ENCODE measurements around the gene TRIM54.
"Not testable (repeated sequence)": the region's sequence is repeated elsewhere in the genome, so short reads cannot be mapped to it uniquely, and the experiment has no call there.

The TRIM54 gene

DNA sequence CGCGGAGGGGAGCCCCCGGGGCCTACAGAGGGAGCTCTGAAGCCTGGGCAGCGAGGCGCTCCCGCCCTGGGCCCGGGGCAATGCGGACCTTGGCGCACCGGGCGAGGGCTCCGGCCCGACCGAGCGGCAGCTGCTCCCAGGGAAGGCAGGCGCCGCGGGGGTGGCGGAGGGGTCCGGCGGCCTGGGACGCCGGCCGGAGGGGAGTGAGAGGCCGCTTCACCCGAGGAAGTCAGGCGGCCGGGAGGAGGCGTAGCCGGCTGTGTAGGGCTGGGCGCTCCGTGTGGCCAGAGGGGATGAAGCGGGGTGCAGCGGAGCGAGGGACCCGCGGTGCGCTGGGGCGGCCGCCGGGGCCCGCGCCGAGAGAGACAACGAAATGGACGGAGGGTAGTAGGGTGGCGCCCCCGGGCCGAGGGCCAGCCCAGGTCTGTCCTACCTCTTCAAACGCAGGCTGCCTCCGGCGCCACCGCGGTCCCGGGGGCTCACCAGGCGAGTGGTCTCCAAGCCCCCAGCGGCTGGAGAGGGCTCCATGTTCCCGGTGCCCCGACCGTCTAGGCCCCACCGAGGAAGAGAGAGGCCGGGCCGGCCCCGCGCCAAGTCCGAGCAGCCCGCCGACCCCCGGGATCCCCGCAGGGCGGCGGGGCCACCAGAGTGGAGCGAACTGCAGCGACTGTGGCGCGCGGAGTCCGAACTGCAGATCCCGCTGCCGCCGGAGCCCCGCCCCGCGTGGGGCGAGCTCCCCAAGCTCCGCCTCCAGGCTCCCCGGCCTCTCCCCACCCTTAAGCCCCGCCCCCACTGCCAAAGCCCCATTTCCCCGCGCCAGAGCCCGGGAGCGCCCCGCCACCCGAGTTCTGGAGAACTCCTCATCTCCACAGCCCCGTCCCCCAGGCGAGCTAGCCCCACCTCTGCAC, 19.6 kb upstream of the TRIM54 start, which contains the start of gene SLC30A3:
TSS of gene SLC30A3 (minus strand) at position 669 of the 908 bp plus-strand sequence. CDS start at position 528, 141 bp downstream.
- TF ChIP-seq JUND (IDR thresholded peaks at IDR 0.05; ENCODE audit: low read depth), result no peak
- in situ Hi-C loops (cut with HindIII; ENCODE audit: low pct_unique_long_range_greater_than_20kb, low sequenced_read_pairs), result no loop called here
- peak; percentile 57 to 94 for DNase-seq (ENCODE audit: low read depth in 1 of 2, low spot score in 1 of 2)

DNA sequence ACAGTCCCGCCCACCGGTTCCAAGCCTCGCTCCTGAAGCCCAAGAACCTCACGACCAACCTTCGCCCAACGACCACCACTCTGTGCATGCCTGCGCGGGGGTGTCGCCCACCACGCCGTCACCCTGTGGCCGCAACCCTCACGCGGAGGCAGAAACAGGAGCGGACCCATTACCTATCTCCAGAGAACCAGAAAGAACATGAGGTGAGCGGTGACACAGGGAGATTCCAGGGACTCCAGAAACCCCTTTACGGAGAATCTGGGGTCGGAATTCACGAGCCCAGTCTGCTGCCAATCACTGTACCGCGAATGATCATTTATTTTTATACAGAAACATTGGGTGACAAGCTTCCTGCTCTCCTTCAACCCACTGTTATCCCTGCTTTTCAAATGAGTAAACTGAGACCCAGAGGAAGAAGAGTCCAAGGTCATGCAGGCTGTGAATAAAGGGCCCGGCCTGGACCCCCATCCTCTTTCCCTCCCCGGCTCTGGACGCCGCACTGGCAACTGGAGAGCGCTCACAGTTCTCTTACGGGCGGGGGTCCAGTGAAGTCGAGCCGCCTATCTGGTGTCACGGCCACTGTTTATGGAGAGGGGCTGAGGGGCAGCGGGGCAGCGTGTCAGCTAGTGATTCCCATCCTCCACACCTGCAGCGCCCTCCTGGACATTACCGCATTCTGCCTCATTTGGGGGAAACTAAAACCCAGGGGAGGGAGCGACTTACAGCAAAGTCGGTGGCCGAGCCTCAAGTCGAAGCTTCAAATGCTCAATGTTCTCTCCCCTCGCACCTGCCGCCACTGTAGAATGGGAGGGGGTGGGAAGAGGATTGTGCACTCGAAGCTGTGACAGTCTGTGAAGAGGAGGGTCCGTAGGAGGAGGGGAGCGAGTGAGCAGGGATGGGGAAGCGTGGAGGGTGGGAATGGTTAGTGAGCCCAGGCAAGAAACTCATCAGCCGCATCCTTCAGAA, 18.7 kb upstream of the TRIM54 start:
- in situ Hi-C loops (cut with HindIII; ENCODE audit: low pct_unique_long_range_greater_than_20kb, low sequenced_read_pairs), result no loop called here
- no peak for DNase-seq (ENCODE audit: low read depth in 1 of 2, low spot score in 1 of 2)
- TF ChIP-seq JUND (IDR thresholded peaks at IDR 0.05; ENCODE audit: low read depth), result no peak

DNA sequence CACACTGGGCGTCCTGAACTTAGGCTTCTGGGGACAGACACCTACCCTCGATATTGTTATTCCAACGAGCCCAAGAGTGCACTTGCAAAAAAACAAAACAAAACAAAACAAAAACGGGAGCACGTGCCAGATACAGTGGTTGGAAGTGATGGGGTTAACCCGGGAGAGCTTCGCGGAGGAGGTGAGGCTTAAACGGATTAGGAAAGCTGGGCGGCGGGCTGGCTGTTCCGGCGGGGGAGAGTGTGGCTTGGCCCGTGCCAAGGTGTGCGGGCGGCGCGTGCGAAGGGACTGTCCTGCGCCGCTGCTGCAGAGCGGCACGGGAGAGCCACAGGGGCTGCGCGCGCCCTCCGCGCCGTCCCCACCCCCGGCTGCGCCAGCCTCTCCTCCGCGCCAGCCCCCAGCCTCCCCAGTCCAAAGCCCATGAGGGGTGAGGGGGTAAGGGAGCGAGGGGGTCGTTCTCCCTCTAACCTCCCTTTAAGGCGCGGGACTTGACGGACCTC, 17.9 kb upstream of the TRIM54 start:
- TF ChIP-seq JUND (IDR thresholded peaks at IDR 0.05; ENCODE audit: low read depth), result no peak
- no peak for DNase-seq (ENCODE audit: low read depth in 1 of 2, low spot score in 1 of 2)
- in situ Hi-C loops (cut with HindIII; ENCODE audit: low pct_unique_long_range_greater_than_20kb, low sequenced_read_pairs), result no loop called here

DNA sequence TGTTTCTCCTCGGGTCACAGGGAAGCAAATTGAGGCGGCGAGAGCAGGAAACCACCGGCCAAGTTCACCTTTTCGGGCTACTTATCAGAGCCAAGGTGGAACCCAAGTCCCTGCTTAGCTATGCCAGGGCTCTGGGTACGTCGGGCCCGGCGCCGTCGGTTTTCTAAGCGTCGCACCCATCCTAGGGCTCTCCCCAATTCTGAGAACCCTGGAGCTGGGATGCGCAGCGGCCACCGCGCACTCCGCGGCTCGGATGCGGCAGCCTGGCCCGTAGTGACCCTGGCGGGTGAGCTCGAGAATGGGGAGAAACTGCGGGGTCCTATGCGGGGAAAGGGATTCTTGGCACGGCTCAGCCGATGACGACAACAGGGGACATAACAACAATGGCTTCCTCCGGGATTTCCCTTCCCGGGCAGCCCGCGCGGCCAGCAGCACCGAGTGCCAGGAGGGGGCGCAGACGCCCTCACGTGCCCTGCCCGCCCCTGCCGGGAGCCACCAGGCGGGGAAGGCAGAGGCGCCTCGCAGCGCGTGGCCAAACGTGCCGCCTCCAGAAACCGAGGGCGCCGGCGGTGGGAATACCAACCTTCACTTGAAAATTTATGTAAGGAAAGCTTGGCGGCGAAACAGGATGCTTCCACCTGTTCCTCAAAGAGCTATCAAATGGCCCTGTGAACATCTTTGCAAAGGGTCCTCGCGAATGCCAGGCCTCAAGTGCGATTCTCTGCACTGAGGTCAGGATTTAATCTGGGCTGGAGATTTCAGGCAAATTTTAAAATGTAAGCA, 17.3 kb upstream of the TRIM54 start:
- peak; percentile 49 to 68 for DNase-seq (ENCODE audit: low read depth in 1 of 2, low spot score in 1 of 2)
- no peak for TF ChIP-seq JUND (IDR thresholded peaks at IDR 0.05; ENCODE audit: low read depth)
- in situ Hi-C loops (cut with HindIII; ENCODE audit: low pct_unique_long_range_greater_than_20kb, low sequenced_read_pairs), result no loop called here

DNA sequence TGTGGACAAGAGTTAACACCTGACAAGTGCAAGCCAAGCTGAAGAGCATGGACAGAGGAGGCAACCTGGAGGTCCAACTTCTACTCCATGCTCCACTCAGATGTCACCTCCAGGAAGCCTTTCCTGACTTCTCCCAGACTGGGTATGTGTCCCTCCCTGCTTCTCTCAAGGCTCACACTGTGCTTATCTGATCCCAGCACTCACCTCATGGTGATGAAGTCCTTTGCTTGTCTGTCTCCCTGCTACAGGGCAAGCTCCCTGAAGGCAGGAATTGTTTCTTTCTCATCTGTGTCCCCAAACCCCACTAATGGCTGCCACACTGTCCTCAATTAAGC, 16.7 kb upstream of the TRIM54 start:
- no peak for TF ChIP-seq JUND (IDR thresholded peaks at IDR 0.05; ENCODE audit: low read depth)
- DNase-seq (ENCODE audit: low read depth in 1 of 2, low spot score in 1 of 2), result no peak
- in situ Hi-C loops (cut with HindIII; ENCODE audit: low pct_unique_long_range_greater_than_20kb, low sequenced_read_pairs), result no loop called here

DNA sequence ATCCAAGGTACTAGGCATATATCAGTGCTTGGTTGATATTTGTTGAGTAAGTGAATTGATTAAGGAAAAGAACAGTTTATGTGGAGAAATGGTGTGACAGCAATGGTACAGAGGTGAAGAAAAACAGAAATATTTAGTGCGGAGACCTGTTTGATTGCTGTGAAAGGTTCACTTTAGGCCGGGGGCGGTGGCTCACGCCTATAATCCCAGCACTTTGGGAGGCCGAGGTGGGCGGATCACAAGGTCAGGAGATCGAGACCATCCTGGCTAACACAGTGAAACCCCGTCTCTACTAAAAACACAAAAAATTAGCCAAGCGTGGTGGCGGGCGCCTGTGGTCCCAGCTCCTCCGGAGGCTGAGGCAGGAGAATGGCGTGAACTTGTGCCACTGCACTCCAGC, 13.9 kb upstream of the TRIM54 start:
- in situ Hi-C loops (cut with HindIII; ENCODE audit: low pct_unique_long_range_greater_than_20kb, low sequenced_read_pairs); DNase-seq (ENCODE audit: low read depth in 1 of 2, low spot score in 1 of 2): not testable (repeated sequence)

DNA sequence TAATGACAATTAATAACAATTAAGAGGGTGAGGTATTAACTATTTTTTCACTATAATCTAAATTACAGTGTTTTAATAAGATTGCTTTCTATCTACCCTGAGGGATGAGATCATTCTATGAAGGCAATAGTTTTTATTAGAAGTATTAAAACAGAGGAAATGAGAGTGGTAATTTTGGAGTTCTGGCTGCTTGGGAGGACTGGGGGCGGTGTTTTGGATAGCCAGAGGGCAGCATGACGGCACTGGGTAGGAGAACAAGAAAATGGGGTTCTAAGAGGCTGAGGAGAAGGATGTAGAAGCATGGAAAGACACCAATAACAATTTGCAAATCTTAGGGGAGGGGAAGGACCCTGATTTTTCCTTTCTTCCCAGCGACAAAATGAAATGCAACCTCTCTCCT, 12.1 kb upstream of the TRIM54 start:
- no peak for TF ChIP-seq JUND (IDR thresholded peaks at IDR 0.05; ENCODE audit: low read depth)
- in situ Hi-C loops (cut with HindIII; ENCODE audit: low pct_unique_long_range_greater_than_20kb, low sequenced_read_pairs), result no loop called here
- no peak for DNase-seq (ENCODE audit: low read depth in 1 of 2, low spot score in 1 of 2)

DNA sequence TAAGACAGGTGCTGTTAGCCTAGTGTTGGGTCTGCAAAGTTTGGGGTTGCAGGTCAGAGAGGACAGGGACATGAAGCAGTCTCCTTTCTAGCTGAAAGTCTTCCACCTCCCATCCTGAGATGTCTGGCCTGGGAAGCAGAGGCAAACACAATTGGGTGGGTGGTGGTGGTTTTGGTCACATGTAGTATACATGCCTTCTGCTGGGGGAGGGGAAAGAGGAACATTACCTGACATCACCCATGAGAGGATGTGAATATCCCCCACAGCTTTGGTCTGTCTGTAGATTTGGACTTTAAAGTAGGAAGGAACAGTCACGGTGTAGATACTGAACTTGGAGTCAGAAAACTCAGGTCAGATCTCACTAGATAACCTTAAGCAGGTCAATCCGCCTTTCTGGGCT, 11.6 kb upstream of the TRIM54 start:
- no peak for DNase-seq (ENCODE audit: low read depth in 1 of 2, low spot score in 1 of 2)
- in situ Hi-C loops (cut with HindIII; ENCODE audit: low pct_unique_long_range_greater_than_20kb, low sequenced_read_pairs), result no loop called here
- no peak for TF ChIP-seq JUND (IDR thresholded peaks at IDR 0.05; ENCODE audit: low read depth)

DNA sequence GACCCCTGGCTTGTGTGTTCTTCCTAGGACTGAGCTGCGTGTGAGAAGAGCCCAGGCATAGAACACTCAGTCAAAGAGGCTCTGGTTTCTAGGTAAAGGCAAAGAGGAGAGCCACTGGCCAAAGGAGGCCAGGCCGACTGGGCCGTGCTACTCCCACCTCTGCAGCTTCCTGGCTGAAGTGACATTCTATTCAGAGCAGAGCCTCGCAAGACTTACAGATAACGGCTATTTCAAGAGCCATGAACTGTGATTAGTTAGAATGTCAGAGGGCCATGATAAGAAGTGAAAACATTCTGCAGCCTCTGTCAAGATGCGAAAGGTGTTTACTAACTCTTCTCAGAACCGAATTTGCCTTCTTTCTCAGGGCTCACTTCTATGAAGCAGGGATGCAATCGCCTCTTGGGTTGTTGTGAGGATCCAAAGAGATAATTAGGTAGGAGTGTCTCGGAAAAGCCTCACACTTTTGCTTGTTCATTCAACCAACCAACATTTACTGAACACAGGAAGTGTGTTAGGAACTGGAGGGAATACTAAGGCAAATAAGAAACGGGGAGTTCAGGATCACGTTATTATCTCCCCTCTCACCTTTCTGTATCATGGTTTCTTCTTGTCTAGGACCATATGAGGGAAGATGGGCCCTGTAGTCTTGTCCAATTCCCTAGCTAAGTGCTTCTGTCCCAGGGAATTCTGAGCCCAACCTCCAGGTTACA, 10.4 kb upstream of the TRIM54 start:
- no peak for DNase-seq (ENCODE audit: low read depth in 1 of 2, low spot score in 1 of 2)
- in situ Hi-C loops (cut with HindIII; ENCODE audit: low pct_unique_long_range_greater_than_20kb, low sequenced_read_pairs), result no loop called here
- TF ChIP-seq JUND (IDR thresholded peaks at IDR 0.05; ENCODE audit: low read depth), result no peak

DNA sequence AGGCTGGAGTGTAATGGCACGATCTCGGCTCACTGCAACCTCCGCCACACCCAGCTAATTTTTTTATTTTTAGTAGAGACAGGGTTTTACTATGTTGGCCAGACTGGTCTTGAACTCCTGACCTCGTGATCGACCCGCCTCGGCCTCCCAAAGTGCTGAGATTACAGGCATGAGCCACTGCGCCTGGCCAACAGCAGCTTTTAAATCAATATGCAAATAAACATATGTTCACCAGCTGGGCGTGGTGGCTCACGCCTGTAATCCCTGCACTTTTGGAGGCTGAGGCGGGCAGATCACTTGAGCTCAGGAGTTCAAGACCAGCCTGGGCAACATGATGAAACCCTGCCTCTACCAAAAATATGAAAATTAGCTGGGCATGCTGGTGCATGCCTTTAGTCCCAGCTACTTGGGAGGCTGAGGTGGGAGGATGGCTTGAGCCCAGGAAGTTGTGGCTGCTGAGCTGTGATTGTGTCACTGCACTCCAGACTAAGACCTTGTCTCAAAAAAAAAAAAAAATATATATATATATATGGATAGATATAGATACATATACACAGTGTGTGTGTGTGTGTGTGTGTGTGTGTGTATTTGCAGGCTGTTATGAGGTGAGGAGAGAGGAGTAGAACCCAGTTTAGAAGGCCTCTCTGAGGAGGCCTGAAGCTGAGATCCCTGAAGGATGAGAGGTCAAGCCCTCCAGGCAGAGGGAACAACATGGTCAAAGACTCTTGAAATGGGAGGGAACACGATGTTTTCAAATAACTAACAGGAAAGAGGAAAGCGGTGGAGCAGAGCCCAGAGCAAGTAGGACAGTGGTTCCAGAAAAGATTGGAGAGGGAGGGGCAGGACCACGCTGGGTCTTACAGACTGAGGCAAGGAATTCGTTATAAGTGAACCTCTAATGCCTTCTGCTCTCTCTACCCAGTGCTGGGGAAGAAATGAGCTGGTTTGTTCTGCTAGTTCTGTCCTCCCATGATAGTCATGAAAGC, 9.4 kb upstream of the TRIM54 start:
- in situ Hi-C loops (cut with HindIII; ENCODE audit: low pct_unique_long_range_greater_than_20kb, low sequenced_read_pairs); DNase-seq (ENCODE audit: low read depth in 1 of 2, low spot score in 1 of 2): not testable (repeated sequence)
